Lung (tissue), 12 donors: Measurements from ENCODE around the gene ITGA8. TPM values are rescaled to one million over a fixed set of nuclear protein-coding genes. Genes with fewer than 3 reads are reported as not detected.
A peak's percentile ranks its signal among the peaks of the same experiment; 100 is the strongest.

Experiments
- ATAC-seq: fragments of 200-7000 bp; cut with Tn5 transposase; one replicate; pipeline ENCODE4 v1.9.1; 2020; ENCODE audit warnings: moderate number of reproducible peaks; ENCODE audit not compliant: insufficient read depth, low FRiP score
- DNase-seq, 3 donors: peaks; one replicate each; pipeline ENCODE4 v3.0.0-alpha.2; 2013 to 2017
- H3K27ac ChIP-seq, 2 donors: one replicate each; pipeline ENCODE4 v1.5.1; 2013; ENCODE audit warnings: mild to moderate bottlenecking in 2 of 2, moderate library complexity in 2 of 2, control low read depth in 1 of 2, inconsistent platforms in 1 of 2, low read depth in 1 of 2, low read length in 1 of 2
- H3K27me3 ChIP-seq, 3 donors: one replicate each; pipeline ENCODE4 v1.5.1; 2013; ENCODE audit warnings: low read length in 2 of 3; ENCODE audit not compliant: control insufficient read depth in 3 of 3, insufficient read depth in 3 of 3
- H3K36me3 ChIP-seq, 4 donors: one replicate each; pipeline ENCODE4 v1.5.1; 2013; ENCODE audit warnings: low read length in 4 of 4, mild to moderate bottlenecking in 1 of 4, moderate library complexity in 1 of 4; ENCODE audit not compliant: control insufficient read depth in 4 of 4, insufficient read depth in 4 of 4
- H3K4me1 ChIP-seq, 5 donors: one replicate each; pipeline ENCODE4 v1.5.1; 2013; ENCODE audit warnings: low read length in 5 of 5, mild to moderate bottlenecking in 2 of 5, moderate library complexity in 1 of 5; ENCODE audit not compliant: control insufficient read depth in 5 of 5, insufficient read depth in 5 of 5
- H3K4me3 ChIP-seq: one replicate; pipeline ENCODE4 v1.5.1; 2013; ENCODE audit warnings: mild to moderate bottlenecking, control low read depth, moderate library complexity
- H3K9ac ChIP-seq, 2 donors: one replicate each; pipeline ENCODE4 v1.5.1; 2013; ENCODE audit warnings: low read length in 2 of 2, control low read depth in 1 of 2; ENCODE audit not compliant: insufficient read depth in 1 of 2
- H3K9me3 ChIP-seq, 4 donors: one replicate each; pipeline ENCODE4 v1.5.1; 2013; ENCODE audit warnings: low read length in 3 of 4, mild to moderate bottlenecking in 1 of 4, moderate library complexity in 1 of 4; ENCODE audit not compliant: control insufficient read depth in 4 of 4, insufficient read depth in 3 of 4
- WGBS, 2 donors: extraction: QIAGEN DNeasy Blood & Tissue Kit; methylation state at CpG; one replicate each; pipeline ENCODE4 v1.1.7; 2013; 5-methylcytosine and 5-hydroxymethylcytosine counted together
- polyA plus RNA-seq, 2 donors: library from polyadenylated mRNA; stranded (reverse); fragments of 200-250 nt; gene quantifications; one replicate each; pipeline ENCODE4 v1.2.1, GENCODE V29; 2013
- total RNA-seq, 2 donors: library from RNA; depleted of rRNA in 1 of 2; stranded (reverse); fragments of >200 nt in 1 of 2; gene quantifications; one replicate each; pipeline ENCODE4 v1.2.1, GENCODE V29; 2014 to 2021
- TF ChIP-seq, protein P1 (sequence below): IDR thresholded peaks from 2 replicates; pipeline ENCODE4 v1.5.1; 2012; ENCODE audit warnings: mild to moderate bottlenecking; ENCODE audit errors: control extremely low read depth, extremely low read depth
- donor health status: control.
- donor health status: control.
- donor health status: Bipolar disorder and iron deficiency.
- donor health status: healthy.
- donor health status: DM: yes; HTN: yes; CAD: no.

The ITGA8 gene
- total and polyA plus RNA-seq, 4 donors: 3.9 to 124 (median 13.6) TPM

DNA sequence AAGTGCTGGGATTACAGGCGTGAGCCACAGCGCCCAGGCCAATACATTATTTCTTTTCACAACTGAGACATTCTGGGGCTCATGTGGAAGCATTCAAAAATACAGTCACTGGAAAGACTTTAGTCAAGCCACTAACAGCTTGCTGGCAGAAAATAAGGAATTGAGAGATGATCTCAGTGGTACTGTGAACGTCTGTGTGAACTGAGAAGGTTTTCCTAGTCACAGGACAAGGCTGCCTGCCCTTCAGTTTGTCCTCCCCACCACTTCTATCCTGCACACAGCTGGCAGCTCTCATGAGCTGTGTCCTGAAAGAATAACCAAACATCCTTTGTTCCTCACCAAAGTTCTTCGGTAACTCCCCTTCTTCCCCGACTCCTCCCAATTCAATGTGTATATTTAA, 31.3 kb upstream of the ITGA8 start:
- peaks cover 0 to 21% (median 0%) of the 10 kb centered on the region in 5 donors for H3K4me1 ChIP-seq
- 77 to 81% methylated on average over 5 of the region's 5 CpGs for WGBS, 2 donors
- peak in 2 of 3 donors; percentile 53 to 55 for DNase-seq
- H3K27me3 ChIP-seq: no peaks in the 10 kb centered on the region
- H3K27ac ChIP-seq: no peak overlapping the region
- ATAC-seq: no peak
- H3K9ac ChIP-seq: no peak overlapping the region
- no peaks in the 10 kb centered on the region for H3K36me3 ChIP-seq
- TF ChIP-seq, protein P1, sequence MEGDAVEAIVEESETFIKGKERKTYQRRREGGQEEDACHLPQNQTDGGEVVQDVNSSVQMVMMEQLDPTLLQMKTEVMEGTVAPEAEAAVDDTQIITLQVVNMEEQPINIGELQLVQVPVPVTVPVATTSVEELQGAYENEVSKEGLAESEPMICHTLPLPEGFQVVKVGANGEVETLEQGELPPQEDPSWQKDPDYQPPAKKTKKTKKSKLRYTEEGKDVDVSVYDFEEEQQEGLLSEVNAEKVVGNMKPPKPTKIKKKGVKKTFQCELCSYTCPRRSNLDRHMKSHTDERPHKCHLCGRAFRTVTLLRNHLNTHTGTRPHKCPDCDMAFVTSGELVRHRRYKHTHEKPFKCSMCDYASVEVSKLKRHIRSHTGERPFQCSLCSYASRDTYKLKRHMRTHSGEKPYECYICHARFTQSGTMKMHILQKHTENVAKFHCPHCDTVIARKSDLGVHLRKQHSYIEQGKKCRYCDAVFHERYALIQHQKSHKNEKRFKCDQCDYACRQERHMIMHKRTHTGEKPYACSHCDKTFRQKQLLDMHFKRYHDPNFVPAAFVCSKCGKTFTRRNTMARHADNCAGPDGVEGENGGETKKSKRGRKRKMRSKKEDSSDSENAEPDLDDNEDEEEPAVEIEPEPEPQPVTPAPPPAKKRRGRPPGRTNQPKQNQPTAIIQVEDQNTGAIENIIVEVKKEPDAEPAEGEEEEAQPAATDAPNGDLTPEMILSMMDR: no peak
- H3K9me3 ChIP-seq: no peaks in the 10 kb centered on the region
- H3K4me3 ChIP-seq: no peak overlapping the region

DNA sequence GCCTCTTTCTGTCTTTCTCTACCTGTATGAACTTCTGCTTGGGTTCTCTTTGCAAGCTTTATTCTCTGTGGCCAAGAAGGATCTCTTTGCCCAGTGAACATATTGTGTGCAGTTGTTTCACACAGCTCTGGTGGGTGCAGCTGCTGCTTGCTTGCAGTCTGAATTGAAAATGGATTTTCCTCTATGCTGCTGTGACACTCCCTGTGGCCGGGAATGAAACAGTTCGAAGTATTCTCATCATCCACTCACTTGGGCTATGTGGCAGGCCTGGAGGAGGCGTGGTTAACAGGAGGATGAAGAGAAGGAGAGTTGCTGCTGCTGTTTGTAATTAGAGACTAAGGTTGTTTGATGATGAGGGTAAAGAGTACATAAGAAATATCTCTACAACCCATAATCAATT, 28.4 kb upstream of the ITGA8 start:
- Histone ChIP-seq H3K4me1 (peaks cover 0 to 31% (median 0%) of the 10 kb centered on the region in 5 donors), H3K27me3 (no peaks in the 10 kb centered on the region), H3K27ac (no peak overlapping the region), H3K9ac (no peak overlapping the region), H3K4me3 (no peak overlapping the region), H3K9me3 (no peaks in the 10 kb centered on the region), H3K36me3 (no peaks in the 10 kb centered on the region)
- TF ChIP-seq, protein P1: no peak
- 60 to 67% methylated on average over 3 of the region's 3 CpGs for WGBS, 2 donors
- ATAC-seq: no peak
- DNase-seq: peak; percentile 69 to 80 (median 74)

DNA sequence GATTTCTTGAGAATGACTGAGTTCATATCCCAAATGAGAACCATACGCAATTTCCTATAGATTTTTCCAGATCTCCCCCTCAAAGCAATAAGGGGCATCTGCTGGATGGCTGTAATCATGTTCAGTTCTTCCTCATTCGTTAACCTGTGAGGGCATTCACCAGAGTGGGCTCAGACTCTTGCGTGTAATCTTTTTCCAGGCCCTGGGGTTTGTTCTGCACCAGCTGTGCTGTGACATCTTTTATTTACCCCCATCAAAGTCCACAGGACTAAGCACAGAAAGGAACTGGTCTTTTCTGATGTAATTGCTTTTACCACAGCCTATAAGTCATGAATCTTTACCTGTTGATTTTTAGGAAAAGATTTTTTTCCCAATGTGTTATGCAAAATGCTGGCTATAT, 27.9 kb upstream of the ITGA8 start:
- H3K4me1 ChIP-seq: peaks cover 0 to 31% (median 0%) of the 10 kb centered on the region in 5 donors
- H3K27ac ChIP-seq: no peak overlapping the region
- 84 to 85% methylated on average over 3 of the region's 3 CpGs for WGBS, 2 donors
- ATAC-seq: no peak
- TF ChIP-seq, protein P1: no peak
- no peaks in the 10 kb centered on the region for H3K9me3 ChIP-seq
- H3K9ac ChIP-seq: no peak overlapping the region
- H3K36me3 ChIP-seq: no peaks in the 10 kb centered on the region
- no peak for DNase-seq
- no peaks in the 10 kb centered on the region for H3K27me3 ChIP-seq
- no peak overlapping the region for H3K4me3 ChIP-seq

DNA sequence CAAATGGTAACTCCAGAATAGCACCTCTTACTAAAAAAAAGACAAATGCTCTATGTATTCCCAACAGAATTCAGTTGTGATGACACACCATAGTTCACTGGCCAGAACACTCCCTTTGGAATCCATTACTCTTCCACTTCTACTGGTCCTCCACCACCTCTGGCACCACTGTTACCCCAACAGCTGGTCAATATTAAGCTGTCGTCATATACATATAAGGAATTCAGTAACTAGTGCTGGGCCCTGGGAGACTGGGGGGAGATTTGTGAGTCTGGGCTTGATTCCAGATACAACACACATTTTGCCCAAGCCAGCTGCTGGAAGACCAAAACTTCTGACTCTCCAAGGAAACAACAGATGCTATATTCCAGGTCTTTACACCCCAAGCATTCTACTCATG, 26.0 kb upstream of the ITGA8 start:
- Histone ChIP-seq H3K9ac (no peak overlapping the region), H3K4me3 (no peak overlapping the region), H3K4me1 (peaks cover 0 to 31% (median 0%) of the 10 kb centered on the region in 5 donors), H3K36me3 (no peaks in the 10 kb centered on the region), H3K27me3 (no peaks in the 10 kb centered on the region), H3K27ac (no peak overlapping the region), H3K9me3 (no peaks in the 10 kb centered on the region)
- DNase-seq (peak; percentile 90 to 98 (median 97)), ATAC-seq (no peak)
- TF ChIP-seq, protein P1: no peak
- 76 to 92% methylated on average over 1 of the region's 1 CpG for WGBS, 2 donors
